AG09309 (cell line): Measurements from ENCODE around the gene SRSF10.

ENCODE experiments used
- DNase-seq: peaks from one replicate; pipeline ENCODE4 v3.0.0-alpha.2; 2010; ENCODE audit warnings: low read depth
- H3K4me3 ChIP-seq: 2 replicates; pipeline ENCODE4 v1.5.1; 2011; ENCODE audit warnings: mild to moderate bottlenecking, low read depth, low read length, moderate library complexity; ENCODE audit not compliant: control insufficient read depth
- CTCF ChIP-seq: IDR thresholded peaks from 2 replicates; pipeline ENCODE4 v1.5.1; 2011; ENCODE audit warnings: mild to moderate bottlenecking, low read depth, low read length, inconsistent platforms; ENCODE audit not compliant: insufficient read depth, control insufficient read depth; ENCODE audit errors: missing control alignments

The SRSF10 gene

DNA sequence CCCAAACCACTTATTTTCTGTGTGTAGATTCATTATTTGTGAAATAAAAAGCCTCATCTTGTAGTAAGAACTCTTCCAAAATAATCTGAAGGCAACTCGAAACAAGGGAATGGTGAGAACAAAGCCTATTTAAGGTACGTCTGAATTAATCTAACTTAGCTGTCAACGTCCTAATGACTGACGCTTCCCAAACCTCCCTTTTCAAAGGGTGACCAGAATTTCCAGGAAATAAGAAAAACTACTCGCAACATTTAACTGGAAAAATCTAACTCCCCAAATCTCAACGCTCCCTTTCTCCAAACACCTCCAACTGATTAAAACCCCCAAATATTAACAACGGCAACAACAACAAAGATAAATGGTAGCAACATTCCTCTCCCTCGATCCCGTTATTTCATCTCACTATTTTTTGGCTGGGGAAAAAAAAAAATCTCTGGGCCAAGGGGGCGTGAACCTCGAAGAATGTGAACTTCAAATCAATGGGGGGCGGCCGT, 693 bp downstream of the SRSF10 start:
- no peak for DNase-seq
- no peak for TF ChIP-seq CTCF
- peak overlapping the region; percentile 86 for H3K4me3 ChIP-seq

DNA sequence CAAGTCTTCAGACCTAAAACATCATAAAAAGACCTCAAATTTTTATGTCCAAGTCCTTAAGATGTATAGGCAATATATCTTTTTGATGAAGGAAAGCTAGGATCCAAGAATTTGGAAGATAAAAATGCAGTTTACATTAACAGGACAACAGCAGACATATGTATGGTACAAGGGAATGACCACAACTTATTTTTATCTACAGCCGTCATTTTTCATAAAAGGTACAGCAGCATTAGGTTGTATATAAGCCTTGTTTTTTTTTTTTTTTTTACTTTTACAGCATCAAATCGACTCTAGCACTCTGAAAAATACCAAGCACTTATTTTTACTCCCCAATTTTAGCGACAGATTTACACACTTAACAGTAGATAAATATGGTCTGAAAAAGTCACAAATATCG, 1.3 kb downstream of the SRSF10 start:
- H3K4me3 ChIP-seq = peak overlapping the region; percentile 86
- TF ChIP-seq CTCF = no peak
- no peak for DNase-seq

- no peak overlapping the region for H3K4me3 ChIP-seq
- no peak for DNase-seq
- no peak for TF ChIP-seq CTCF
These were observed 2.3 kb downstream of the SRSF10 start for GRCh38 chr1:23977854-23978191.

DNA sequence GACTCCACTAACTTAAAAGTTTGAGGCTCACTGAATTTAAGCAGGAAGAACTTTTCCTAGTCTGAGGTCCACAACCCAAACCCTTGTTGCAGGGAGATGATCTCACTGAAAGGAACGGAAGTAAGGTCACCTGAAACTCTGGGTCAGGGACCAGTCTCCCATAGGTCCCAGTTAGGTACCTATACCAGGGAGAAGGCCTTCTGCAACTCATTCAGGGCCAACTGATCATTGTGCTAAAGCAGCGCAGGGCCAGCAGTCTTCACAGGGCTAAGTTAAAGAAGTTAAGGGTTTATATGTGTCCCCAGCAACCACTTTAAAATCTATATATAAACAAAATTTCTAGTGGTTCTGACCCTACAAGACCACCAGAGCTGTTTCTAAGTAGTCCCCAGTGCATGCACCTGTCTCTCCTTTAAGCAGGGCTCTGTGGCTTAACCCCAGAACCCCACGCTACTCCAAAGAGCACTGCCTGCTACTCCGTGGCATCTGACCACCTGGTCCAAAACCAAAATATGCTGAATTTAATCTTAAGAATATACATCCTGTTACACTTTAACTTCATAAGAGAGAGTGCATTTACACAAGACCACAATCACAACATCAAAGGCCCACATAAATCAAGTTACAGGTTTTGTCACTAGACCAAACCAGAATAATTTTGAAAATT, 2.8 kb downstream of the SRSF10 start:
- no peak for DNase-seq
- no peak overlapping the region for H3K4me3 ChIP-seq
- no peak for TF ChIP-seq CTCF

GRCh38 chr1:23967871-23968270, 12.3 kb downstream of the SRSF10 start:
- DNase-seq = no peak
- H3K4me3 ChIP-seq = no peak overlapping the region
- no peak for TF ChIP-seq CTCF

DNA sequence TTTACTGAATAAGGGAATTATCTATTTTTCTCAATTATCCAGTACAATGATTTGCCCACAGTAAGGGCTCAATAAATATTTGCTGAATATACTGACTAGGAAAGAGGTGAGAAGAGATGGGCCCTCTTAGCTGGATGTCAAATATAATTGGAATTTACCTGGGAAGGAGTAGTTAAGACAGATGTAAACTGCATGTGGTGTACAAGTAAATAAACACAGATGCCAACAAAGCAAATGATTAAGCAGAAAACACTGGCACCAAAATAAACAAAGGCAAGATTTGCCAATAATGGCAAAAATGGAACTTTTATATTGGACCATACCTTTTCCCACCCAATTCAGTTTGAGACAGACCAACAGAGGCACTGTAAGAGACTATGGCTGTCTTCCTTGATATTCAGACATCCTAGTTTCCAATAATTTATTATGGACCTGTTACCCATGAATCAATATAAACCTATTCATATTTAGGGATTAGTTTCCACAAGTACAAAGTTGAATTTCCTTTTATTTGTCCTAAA, 13.1 kb downstream of the SRSF10 start:
- H3K4me3 ChIP-seq = no peak overlapping the region
- no peak for TF ChIP-seq CTCF
- no peak for DNase-seq
